Muscle layer of colon (tissue), 2 donors: ENCODE measurements around the gene PRKG1.

Experiments used
- H3K27ac ChIP-seq: one replicate; pipeline ENCODE4 v1.7.0; 2013; ENCODE audit warnings: low read depth, mild to moderate bottlenecking, low read length, moderate library complexity
- H3K27me3 ChIP-seq, 2 donors: one replicate each; pipeline ENCODE4 v1.7.0; 2013; ENCODE audit warnings: low read length in 2 of 2, mild to moderate bottlenecking in 2 of 2; ENCODE audit not compliant: insufficient read depth in 2 of 2, control insufficient read depth in 1 of 2
- H3K36me3 ChIP-seq: one replicate; pipeline ENCODE4 v1.7.0; 2013; ENCODE audit warnings: mild to moderate bottlenecking, low read length; ENCODE audit not compliant: insufficient read depth
- H3K4me1 ChIP-seq: one replicate; pipeline ENCODE4 v1.7.0; 2013; ENCODE audit warnings: mild to moderate bottlenecking, low read length; ENCODE audit not compliant: insufficient read depth
- H3K4me3 ChIP-seq, 2 donors: one replicate each; pipeline ENCODE4 v1.7.0; 2013; ENCODE audit warnings: low read length in 2 of 2, low read depth in 1 of 2, mild to moderate bottlenecking in 1 of 2, moderate library complexity in 1 of 2
- H3K9ac ChIP-seq: one replicate; pipeline ENCODE4 v1.7.0; 2013; ENCODE audit warnings: low read length
- H3K9me3 ChIP-seq: one replicate; pipeline ENCODE4 v1.7.0; 2013; ENCODE audit warnings: mild to moderate bottlenecking, low read length
- donor health status: abdominal sarcoma.
- donor health status: Adenocarcinoma of cecum.

Gene PRKG1

DNA sequence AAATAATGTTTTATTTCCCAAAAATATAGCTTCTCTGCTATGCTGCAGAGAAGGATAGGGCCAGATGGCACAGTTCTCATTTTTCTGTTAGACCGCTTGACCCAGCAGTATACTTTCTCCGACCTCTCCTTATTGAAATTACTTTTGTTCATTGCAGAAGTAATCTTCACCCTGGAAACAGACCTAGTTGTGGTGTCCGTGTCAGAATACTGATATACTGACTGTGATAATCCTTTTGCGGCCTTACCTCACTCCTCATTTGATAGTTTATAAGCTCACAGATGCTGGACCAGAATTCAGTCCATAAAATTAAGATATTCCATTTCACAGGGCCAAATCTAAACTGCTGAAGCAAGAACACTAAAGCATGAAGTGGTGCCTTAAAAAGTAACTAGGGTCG is 979.2 kb downstream of the PRKG1 start:
- Histone ChIP-seq H3K4me3 (no peak overlapping the region), H3K27ac (no peak overlapping the region), H3K27me3 (no peaks in the 10 kb centered on the region), H3K9ac (no peak overlapping the region), H3K36me3 (no peaks in the 10 kb centered on the region), H3K9me3 (no peaks in the 10 kb centered on the region), H3K4me1 (no peaks in the 10 kb centered on the region)

DNA sequence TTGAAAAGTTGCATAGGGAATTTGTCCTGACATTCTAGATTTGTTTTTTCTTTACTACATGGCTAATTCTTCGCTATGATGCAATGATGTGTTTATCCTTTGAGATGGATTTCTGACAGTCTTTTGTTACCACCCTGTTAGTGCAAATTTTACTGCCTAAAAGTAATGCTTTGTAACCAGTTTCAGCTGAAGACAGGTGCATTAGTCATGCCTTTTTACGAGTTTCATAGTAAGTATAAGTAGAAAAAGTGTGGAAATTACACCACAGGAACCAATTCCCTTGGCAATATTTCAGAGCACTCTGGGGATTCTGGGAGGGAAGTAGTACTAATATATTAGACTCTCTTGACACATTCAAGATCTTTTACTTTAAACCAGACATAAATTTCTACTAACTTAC is 982.0 kb downstream of the PRKG1 start:
- Histone ChIP-seq H3K4me1 (no peaks in the 10 kb centered on the region), H3K36me3 (no peaks in the 10 kb centered on the region), H3K9ac (no peak overlapping the region), H3K9me3 (no peaks in the 10 kb centered on the region), H3K27ac (no peak overlapping the region), H3K27me3 (no peaks in the 10 kb centered on the region), H3K4me3 (no peak overlapping the region)

DNA sequence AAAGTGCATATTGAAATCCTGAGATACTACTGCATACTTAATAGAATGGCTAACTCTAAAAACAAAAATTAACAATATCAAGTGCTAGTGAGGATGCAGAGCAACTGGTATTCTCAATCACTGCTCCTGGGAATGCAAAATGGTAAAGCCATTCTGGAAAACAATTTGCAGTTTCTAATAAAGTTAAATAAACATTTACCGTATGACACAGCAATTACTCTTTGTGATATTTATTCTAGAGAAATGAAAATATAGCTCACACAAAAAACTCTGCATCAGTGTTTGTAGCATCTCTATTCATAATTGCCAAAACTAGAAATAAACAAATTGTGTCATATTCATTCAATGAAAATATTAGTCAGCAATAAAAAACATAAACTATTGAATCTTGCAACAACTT is 984.8 kb downstream of the PRKG1 start:
- H3K27ac ChIP-seq = no peak overlapping the region
- no peak overlapping the region for H3K4me3 ChIP-seq
- no peaks in the 10 kb centered on the region for H3K9me3 ChIP-seq
- H3K9ac ChIP-seq = no peak overlapping the region
- H3K27me3 ChIP-seq = no peaks in the 10 kb centered on the region
- H3K36me3 ChIP-seq = no peaks in the 10 kb centered on the region
- no peaks in the 10 kb centered on the region for H3K4me1 ChIP-seq

DNA sequence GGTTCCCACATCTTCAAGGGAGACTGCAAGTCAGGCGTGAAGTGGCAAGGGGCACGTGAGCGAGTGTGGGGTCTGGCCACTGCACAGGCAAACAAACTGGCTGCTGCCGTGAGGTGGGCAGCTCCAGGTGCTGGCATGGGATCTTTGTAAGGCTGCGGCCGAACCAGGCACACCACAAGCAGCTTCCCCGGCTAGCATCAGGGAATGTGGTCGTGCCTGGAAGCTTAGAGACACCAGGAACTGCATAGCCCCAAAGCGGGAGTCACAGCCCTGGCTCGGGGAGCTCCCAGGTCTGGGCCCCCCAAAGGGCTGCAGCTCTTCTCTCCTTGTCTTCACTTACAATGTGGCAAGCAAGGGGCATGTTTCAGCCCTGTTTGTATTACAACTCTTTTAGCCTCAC is 988.9 kb downstream of the PRKG1 start:
- no peaks in the 10 kb centered on the region for H3K36me3 ChIP-seq
- no peaks in the 10 kb centered on the region for H3K9me3 ChIP-seq

DNA sequence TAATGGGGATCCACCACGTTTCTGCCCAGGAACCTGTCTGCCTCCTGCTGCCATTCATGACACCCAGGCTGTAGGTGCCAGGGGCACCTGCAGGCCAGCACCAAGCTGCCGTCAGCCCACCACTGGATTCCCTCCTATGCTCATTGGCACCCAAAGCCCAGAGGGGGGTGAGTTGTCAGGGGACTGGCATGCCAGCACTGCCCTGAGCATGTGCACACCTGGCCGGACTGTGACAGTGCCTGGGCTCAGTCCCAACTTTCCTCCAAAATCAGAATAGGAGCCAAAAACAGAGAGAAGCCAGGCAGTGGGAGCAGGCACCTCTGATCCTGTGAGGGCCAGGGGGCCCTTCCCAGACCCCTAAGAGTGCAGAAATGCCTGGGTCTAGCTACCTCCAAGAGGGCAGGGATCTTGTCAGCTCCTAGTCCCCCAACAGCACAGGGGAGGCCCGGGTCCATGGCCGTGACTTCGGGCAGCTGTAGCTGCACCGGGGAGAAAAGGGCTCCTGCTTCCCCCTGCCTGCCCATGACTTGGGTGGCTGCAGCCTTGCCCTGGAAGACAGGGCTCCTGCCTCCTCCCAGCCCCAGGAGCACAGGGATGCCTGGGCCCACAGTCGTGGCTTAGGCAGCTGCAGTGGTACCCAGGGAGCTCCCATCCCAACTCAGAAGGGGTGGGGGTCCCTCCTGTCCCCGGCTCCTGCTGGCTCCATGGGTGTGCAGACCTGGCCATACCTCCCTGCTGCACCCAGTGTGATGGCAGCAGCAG is 990.0 kb downstream of the PRKG1 start:
- Histone ChIP-seq H3K9ac (no peak overlapping the region), H3K9me3 (no peaks in the 10 kb centered on the region), H3K4me3 (no peak overlapping the region), H3K27me3 (no peaks in the 10 kb centered on the region), H3K27ac (no peak overlapping the region), H3K36me3 (no peaks in the 10 kb centered on the region), H3K4me1 (no peaks in the 10 kb centered on the region)

More for the DNA sequence above, 988.9 kb downstream of the PRKG1 start:
- H3K4me1 ChIP-seq = no peaks in the 10 kb centered on the region
- no peak overlapping the region for H3K9ac ChIP-seq
- no peaks in the 10 kb centered on the region for H3K27me3 ChIP-seq
- no peak overlapping the region for H3K27ac ChIP-seq
- H3K4me3 ChIP-seq = no peak overlapping the region

DNA sequence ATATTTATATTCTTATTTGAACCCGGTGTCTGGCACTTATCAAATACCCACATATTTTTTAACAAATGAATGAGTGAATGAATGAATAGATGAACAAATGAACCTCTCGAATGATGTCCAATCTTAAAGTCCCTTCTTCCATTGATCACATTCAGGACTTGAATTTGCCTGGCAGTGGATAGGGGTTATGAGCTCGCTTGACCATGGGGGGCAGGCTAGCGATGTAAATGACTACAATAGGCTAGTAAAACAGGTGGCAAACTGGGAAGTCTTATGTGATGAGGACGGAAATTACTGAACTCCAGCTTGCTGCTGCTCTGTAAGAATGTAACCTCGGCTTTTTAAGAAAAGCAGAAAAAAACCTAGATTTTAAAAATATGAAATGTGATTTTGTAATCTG is 992.1 kb downstream of the PRKG1 start:
- Histone ChIP-seq H3K27ac (no peak overlapping the region), H3K4me3 (no peak overlapping the region), H3K9ac (no peak overlapping the region), H3K27me3 (no peaks in the 10 kb centered on the region), H3K36me3 (no peaks in the 10 kb centered on the region), H3K9me3 (no peaks in the 10 kb centered on the region), H3K4me1 (no peaks in the 10 kb centered on the region)

DNA sequence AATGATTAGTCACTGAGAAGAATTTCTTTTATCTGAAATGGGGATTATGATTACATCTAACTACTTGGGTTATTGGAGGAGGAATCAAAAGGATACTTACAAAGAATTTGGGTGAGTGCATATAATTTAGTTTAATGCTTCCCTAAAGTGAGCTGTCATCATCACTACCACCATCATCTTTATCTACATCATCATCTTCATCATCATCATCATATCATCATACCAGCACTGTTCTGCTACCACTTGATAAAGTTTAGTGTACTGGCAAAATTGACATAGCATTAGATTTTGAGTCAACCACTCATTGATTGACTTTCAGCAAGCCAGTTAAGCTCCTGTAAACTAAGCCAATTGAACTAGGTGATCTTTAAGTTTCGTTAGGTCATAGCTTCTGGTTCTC is 994.2 kb downstream of the PRKG1 start:
- H3K4me3 ChIP-seq = no peak overlapping the region
- H3K27ac ChIP-seq = no peak overlapping the region
- H3K36me3 ChIP-seq = no peaks in the 10 kb centered on the region
- H3K4me1 ChIP-seq = no peaks in the 10 kb centered on the region
- H3K9me3 ChIP-seq = no peaks in the 10 kb centered on the region
- no peak overlapping the region for H3K9ac ChIP-seq
- no peaks in the 10 kb centered on the region for H3K27me3 ChIP-seq

DNA sequence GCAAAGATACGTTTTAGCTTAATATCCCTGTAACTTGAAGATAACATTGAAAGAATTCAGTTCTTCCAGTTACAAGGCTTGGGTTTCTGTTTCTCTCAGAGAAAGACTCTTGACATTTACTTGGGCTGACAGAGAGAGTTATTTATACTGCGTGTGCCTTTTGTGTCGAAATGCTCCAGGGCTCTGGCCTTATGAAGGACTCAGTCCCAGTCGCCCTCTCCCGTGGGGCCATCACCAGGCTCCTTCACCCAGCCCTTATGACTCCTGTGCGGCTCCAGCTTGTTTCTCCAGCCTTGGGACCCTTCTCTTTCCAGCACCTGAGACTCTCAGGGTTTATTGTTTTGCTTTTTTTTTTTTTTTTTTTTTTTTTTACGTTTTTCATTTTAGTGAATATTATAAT is 997.5 kb downstream of the PRKG1 start:
- no peaks in the 10 kb centered on the region for H3K36me3 ChIP-seq
- H3K9me3 ChIP-seq = no peaks in the 10 kb centered on the region
- H3K9ac ChIP-seq = no peak overlapping the region
- H3K4me1 ChIP-seq = no peaks in the 10 kb centered on the region
- no peaks in the 10 kb centered on the region for H3K27me3 ChIP-seq
- no peak overlapping the region for H3K4me3 ChIP-seq
- H3K27ac ChIP-seq = no peak overlapping the region

DNA sequence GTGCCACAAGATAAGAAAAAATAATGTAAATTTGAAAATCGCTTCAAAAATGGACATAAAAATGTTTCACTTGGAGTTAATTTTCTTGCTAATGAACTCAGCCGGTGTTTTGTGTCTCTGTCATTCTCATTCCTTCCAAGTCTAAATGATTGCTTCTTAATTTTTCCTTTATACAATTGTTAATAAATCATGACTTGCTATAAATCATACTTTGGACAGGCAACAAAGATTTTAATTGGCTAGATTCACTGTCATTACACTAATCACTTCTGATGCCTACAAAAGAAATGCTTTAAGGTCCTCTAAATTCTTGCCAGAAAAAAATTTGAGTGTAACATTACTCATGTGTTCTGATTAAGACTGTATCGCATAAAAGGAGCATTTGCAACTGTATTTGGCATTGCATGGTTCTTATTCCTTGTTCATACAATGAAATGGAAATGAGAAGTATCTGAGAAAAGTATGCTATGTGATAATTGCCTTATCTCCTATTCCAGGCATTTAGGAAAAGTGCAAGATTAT is 1000.3 kb downstream of the PRKG1 start:
- Histone ChIP-seq H3K27ac (no peak overlapping the region), H3K4me1 (no peaks in the 10 kb centered on the region), H3K9me3 (no peaks in the 10 kb centered on the region), H3K4me3 (no peak overlapping the region), H3K9ac (no peak overlapping the region), H3K27me3 (no peaks in the 10 kb centered on the region), H3K36me3 (no peaks in the 10 kb centered on the region)

DNA sequence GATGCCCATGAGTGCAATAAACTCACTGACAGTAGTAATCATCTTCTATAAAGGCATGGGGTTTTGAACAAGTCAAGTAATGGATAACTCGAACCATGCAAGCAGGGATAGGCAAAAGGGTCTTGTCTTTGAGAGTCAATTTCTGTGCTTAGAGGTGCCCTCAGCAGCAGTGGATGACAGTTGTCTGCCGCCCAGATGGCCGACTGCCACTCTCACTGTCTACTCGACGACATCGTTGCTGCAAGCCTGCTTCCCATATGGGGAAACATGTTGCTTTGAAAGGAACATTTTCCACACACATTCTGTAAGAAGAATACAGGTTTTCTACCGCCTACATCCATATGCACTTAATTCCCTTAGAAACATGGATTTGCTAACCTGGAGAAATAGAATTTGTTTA is 1003.5 kb downstream of the PRKG1 start:
- Histone ChIP-seq H3K4me1 (no peaks in the 10 kb centered on the region), H3K27me3 (no peaks in the 10 kb centered on the region), H3K9me3 (no peaks in the 10 kb centered on the region), H3K36me3 (no peaks in the 10 kb centered on the region), H3K9ac (no peak overlapping the region), H3K4me3 (no peak overlapping the region), H3K27ac (no peak overlapping the region)

DNA sequence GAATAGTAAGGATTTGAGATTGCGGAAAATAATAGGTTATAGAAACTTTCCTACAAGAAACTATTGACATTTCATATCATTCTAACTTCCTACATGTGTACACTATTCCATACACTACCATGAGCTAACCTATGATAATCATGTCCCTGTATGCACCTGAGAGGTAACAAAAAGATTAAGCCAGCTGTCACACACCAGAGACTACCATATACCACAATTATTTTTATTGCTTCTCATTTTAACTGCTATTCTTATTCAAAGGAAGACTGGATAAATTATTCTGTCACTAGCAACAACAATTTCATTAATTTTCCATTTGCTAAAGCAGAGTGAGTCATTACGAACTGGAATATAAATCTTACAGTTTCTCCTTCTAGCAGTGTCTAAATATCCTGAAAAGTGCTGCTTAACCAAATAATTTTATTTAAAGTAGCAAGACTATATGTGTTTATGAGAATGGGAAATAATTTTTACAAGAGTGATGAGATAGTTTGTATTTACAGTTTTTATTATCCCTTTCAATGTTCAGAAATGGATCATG is 1004.2 kb downstream of the PRKG1 start:
- Histone ChIP-seq H3K36me3 (no peaks in the 10 kb centered on the region), H3K9ac (no peak overlapping the region), H3K27me3 (no peaks in the 10 kb centered on the region), H3K4me1 (no peaks in the 10 kb centered on the region), H3K27ac (no peak overlapping the region), H3K9me3 (no peaks in the 10 kb centered on the region), H3K4me3 (no peak overlapping the region)

DNA sequence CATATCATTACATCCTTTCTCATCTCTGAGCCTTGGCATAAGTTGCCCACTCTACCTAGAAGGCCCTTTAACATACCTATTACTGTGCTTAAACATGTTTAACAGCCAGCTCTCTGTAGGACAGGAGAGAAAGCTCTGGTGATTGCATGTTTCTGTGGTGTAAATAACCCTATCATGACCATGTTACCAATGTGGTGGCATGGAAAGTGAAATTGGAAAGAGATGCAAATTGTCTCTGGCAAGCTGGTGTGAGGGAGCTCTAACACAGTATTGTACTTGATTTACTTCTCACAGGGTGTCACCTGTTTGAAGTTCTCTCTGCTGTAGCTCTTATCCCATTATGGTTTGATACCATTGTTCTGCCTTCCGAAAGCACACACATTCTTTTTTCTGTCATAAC is 1008.0 kb downstream of the PRKG1 start:
- no peaks in the 10 kb centered on the region for H3K27me3 ChIP-seq
- H3K4me3 ChIP-seq = no peak overlapping the region
- no peaks in the 10 kb centered on the region for H3K9me3 ChIP-seq
- H3K36me3 ChIP-seq = no peaks in the 10 kb centered on the region
- H3K27ac ChIP-seq = no peak overlapping the region
- no peak overlapping the region for H3K9ac ChIP-seq
- no peaks in the 10 kb centered on the region for H3K4me1 ChIP-seq
